NCI-H1105 (cell line): ENCODE results near the gene APIP.
A peak's percentile ranks its signal among the peaks of the same experiment; 100 is the strongest.

Experiments
- DNase-seq: peaks from one replicate; lab custom pipeline; 2025; lab: John Stamatoyannopoulos, UW

The APIP gene, protein sequence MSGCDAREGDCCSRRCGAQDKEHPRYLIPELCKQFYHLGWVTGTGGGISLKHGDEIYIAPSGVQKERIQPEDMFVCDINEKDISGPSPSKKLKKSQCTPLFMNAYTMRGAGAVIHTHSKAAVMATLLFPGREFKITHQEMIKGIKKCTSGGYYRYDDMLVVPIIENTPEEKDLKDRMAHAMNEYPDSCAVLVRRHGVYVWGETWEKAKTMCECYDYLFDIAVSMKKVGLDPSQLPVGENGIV

GRCh38 chr11:34916015-34916842, at the start of gene APIP, which contains the start of gene PDHX:
Gene APIP, minus strand, starts transcription at chr11:34916379. Its CDS starts 95 bp downstream, at chr11:34916284.
Gene PDHX, plus strand, starts transcription at chr11:34916618. Its CDS starts 38 bp downstream, at chr11:34916656.
- peak; percentile 99 for DNase-seq

DNA sequence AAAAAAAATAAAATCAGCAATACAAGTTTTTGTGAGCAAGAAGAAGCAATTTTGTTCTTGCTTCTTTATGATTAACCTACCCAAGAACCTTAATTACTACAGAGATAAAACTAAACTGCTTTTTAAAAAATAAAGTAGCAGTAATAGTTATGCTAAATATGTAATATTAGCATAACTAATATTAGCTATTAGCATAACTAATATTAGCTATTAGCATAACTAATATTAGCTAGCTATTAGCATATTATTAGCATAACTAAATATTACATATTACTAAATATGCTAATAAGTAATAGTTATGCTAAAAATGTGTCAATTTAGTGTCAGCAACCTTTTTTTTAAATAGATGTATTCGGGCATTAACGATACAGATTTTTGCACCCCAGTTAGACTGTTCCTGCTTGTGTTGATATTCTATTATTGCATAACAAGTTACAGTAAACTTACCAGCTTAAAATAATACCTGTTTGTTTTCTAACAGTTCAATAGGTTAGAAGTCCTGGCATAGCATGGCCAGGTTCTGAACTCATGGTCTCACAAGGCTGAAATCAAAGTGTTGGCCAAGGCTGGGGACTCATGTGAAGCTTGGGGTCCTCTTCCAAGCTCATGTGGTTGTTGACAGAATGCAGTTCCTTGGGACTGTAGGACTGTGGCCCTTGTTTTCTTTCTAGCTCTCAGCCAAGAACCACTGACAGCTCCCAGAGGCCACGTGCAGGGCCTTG, 48.6 kb upstream of the APIP start:
- no peak for DNase-seq

GRCh38 chr11:34963351-34963750, 47.2 kb upstream of the APIP start:
- DNase-seq, result no peak

GRCh38 chr11:34962034-34962433, 45.9 kb upstream of the APIP start:
- no peak for DNase-seq

DNA sequence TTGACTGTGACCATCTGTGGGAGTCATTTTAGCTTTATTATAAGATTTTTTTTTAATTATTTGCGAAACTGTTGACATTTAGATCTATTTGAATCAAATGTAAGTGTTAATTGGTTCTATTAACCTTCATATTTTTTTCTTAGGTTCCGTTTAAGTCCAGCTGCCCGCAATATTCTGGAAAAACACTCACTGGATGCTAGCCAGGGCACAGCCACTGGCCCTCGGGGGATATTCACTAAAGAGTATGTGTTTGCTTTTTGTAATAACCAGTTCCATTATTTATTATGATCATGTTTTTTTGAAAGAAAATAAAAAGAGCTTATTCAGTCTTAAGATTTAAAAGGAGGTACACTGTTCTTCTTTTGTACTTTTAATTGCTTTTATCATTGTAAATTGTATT, 44.1 kb upstream of the APIP start:
- DNase-seq, result peak; percentile 77

- DNase-seq, result no peak
Measured at GRCh38 chr11:34959770-34960169, 43.6 kb upstream of the APIP start.

- no peak for DNase-seq
Measured at GRCh38 chr11:34957606-34958005, 41.4 kb upstream of the APIP start.

DNA sequence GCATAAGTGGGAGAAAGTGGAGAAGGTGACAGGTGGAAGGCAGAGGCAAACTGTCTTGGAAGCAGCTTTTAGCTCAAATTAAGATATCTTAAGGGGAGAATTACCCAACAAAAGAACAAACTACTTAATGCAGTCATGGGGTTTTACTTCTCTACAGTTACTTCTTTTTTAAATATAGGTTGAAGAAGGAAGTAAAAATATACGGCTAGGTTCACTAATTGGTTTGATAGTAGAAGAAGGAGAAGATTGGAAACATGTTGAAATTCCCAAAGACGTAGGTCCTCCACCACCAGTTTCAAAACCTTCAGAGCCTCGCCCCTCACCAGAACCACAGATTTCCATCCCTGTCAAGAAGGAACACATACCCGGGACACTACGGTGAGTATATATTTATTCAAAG, 41.0 kb upstream of the APIP start:
- DNase-seq, result no peak

DNA sequence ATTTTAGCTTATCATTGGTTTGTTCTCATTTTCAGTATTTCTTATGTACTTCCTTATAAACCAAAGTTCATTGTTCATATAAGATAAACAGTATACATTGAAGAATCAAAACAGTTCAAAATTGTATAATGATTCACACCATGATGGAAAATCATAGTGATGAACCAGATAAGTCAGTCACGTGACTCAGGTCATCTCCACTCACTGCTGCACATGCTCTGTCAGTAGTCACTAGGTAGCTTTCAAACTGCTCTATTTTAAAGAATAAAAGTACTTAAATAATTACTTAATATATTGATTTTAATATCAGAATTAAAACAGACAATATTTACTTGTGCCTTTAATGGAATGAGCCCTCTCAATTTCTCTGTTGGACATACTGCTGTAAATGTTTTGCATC, 37.8 kb upstream of the APIP start:
- no peak for DNase-seq

- no peak for DNase-seq
Measured at GRCh38 chr11:34948696-34949095, 32.5 kb upstream of the APIP start.

- no peak for DNase-seq
Measured at GRCh38 chr11:34944692-34945091, 28.5 kb upstream of the APIP start.

DNA sequence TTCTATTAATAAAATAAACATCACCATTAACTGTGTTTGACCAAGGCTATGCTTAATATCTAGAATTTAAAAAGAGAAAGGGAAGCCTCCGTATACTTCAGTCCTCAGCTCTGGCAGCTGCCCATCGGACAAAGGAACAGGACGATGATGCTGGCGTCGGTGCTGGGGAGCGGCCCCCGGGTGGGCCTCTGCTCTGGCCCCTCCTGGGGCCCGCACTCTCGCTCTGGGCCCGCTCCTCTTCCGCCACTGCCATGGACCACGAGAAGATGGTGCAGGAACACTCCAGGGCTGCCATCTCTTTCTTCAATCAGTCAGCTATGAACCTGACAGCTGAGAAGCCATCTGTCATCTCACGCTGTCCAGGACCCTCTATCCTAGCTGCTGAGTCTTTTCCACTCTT, 25.5 kb upstream of the APIP start:
- no peak for DNase-seq

GRCh38 chr11:34940026-34940677, 24.0 kb upstream of the APIP start:
- no peak for DNase-seq

DNA sequence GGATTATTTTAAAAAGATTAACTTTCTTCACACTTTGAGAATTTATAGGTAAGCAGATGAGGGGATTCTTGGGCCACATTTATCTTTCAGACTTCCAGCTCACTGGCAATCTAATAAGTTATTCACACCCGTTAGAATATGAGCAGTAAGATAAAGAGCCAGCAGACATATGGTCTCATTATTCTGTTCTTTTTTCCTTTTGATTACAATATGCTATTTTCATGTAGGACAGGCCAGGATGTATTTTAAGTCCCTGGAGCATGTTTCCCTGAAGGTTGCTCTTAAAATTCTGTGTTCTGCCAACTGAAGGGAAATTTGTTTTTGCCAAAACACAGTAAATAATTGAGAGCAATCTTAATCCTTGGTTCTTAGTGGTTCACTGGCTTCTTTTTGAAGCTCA, 22.4 kb upstream of the APIP start:
- no peak for DNase-seq

DNA sequence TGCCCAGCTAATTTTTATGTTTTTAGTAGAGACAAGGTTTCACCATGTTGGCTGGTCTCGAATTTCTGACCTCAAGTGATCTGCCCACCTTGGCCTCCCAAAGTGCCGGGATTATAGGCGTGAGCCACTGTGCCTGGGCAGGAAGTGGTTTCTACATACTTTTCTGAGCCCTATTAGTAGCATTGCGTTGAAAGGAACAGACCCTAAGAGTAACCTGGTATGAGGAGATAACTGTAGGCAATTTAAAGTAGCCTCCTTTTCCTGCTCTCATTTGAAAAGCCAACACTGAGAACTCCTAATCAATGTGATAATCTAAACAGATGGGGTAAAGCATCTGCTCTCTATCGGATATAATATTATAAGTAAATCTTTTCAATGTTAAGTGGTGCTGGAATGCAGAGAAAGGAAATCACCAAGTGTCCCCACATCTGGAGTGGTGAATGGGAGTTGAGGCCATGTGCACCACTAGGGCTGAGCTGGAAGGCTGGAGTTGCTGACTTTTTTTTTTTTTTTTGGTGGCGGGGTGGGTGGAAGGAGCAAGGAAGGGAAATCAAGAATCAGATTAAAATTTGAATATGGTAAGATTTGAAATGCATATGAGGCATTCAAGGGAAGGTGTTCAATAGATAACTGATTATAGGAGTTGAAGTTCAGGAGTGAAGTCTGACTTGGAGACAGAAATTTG, 20.9 kb upstream of the APIP start:
- DNase-seq, result no peak

DNA sequence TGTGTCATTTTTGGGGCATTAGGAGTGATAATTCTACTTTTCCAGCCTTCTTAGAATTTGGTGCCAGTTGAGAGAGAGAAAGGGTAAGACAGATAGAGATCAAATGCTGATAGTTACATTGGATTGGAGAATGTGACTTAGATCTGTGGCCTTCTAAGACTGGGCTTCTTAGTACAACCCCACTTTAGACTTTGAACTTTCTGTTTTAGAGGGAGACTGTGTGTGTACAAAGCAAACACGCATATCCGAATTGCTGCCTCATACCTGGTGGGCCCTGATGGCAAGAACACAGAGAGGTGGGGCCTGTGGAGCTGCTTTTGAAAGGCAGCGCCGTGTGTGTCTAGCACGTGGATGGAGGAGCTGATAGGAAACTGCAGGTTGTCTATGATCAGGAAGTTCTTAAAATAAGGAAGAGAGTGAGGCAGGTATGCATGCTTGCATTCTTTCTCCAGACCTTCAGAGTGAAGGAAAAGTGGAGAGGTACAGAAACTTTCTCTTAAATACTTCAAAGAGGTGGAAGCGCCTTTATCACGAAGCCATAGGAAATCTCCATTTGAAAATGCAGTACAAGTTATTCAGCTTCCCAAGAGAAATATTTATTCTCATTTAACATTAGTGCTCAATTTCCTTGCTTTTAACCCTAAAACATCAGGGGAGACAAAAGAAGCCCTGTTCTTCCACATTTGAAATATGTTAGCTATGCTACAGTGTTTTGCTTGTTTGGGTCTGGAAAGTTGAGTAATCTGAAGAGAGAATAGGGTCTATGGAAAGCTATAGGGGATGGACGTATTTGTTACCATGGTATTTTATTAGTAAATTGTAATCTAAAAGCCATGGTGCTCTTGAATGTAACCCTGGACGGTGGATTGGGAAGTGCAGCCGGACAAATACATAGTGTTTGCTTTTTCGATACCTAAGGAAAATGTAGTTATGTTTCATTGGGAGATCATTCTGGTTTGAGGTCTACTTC, 13.9 kb upstream of the APIP start:
- no peak for DNase-seq

GRCh38 chr11:34928960-34929680, 12.9 kb upstream of the APIP start:
- DNase-seq, result no peak

GRCh38 chr11:34928268-34928959, 12.2 kb upstream of the APIP start:
- no peak for DNase-seq

DNA sequence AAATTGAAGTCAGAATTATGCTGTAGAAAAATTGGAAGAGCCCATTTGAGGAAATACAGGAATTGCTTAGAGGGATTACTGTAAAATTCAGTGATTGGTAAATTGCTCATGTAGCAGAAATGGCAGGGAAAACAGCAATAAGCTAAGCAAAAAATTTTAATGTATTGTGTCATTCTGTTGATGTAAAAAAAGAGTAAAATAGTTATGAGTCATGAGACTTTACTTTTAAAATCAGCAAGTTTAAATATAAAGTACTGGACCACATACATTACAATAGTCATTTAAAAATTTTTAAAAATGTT, 10.6 kb upstream of the APIP start:
- DNase-seq, result no peak
